Effector memory CD4-positive, alpha-beta T cell (primary cell): ENCODE measurements around the gene ATF3.

Experiments
- DNase-seq, 3 donors: peaks; one replicate each; pipeline ENCODE4 v3.0.0-alpha.2; 2020
- H3K27ac ChIP-seq: 2 replicates; pipeline ENCODE4 v1.7.0; 2013; ENCODE audit warnings: mild to moderate bottlenecking, low read length, moderate library complexity; ENCODE audit not compliant: insufficient read depth, poor library complexity, severe bottlenecking
- H3K27me3 ChIP-seq: replicated peaks from 2 replicates; pipeline ENCODE4 v1.7.0; 2013; ENCODE audit warnings: mild to moderate bottlenecking, low read length; ENCODE audit not compliant: insufficient read depth, control insufficient read depth, poor library complexity, severe bottlenecking
- H3K36me3 ChIP-seq: 2 replicates; pipeline ENCODE4 v1.7.0; 2013; ENCODE audit warnings: mild to moderate bottlenecking, low read length, moderate library complexity; ENCODE audit not compliant: control insufficient read depth, insufficient read depth
- H3K4me1 ChIP-seq: 2 replicates; pipeline ENCODE4 v1.7.0; 2013; ENCODE audit warnings: low read length, mild to moderate bottlenecking; ENCODE audit not compliant: control insufficient read depth, insufficient read depth, poor library complexity, severe bottlenecking
- H3K4me3 ChIP-seq: 2 replicates; pipeline ENCODE4 v1.7.0; 2013; ENCODE audit warnings: low read length, low read depth, mild to moderate bottlenecking; ENCODE audit not compliant: insufficient read depth, poor library complexity, severe bottlenecking
- H3K9me3 ChIP-seq: 2 replicates; pipeline ENCODE4 v1.7.0; 2013; ENCODE audit warnings: mild to moderate bottlenecking, low read length, moderate library complexity; ENCODE audit not compliant: control insufficient read depth

The ATF3 gene

GRCh38 chr1:212618466-212619210 lies 10.1 kb downstream of the ATF3 start:
- DNase-seq: no peak
- Histone ChIP-seq H3K4me1 (no peaks in the 10 kb centered on the region), H3K27me3 (no peaks in the 10 kb centered on the region), H3K36me3 (no peaks in the 10 kb centered on the region), H3K27ac (no peak overlapping the region), H3K4me3 (no peak overlapping the region), H3K9me3 (no peaks in the 10 kb centered on the region)

GRCh38 chr1:212620293-212620692 lies 11.7 kb downstream of the ATF3 start:
- Histone ChIP-seq H3K36me3 (no peaks in the 10 kb centered on the region), H3K27me3 (no peaks in the 10 kb centered on the region), H3K9me3 (no peaks in the 10 kb centered on the region), H3K27ac (no peak overlapping the region), H3K4me3 (no peak overlapping the region), H3K4me1 (no peaks in the 10 kb centered on the region)
- no peak for DNase-seq

- no peak for DNase-seq
- no peak overlapping the region for H3K4me3 ChIP-seq
- no peaks in the 10 kb centered on the region for H3K4me1 ChIP-seq
These were observed 12.7 kb downstream of the ATF3 start for GRCh38 chr1:212621043-212621948.

GRCh38 chr1:212621949-212622305 lies 13.4 kb downstream of the ATF3 start:
- H3K9me3 ChIP-seq: no peaks in the 10 kb centered on the region
- H3K27ac ChIP-seq: no peak overlapping the region
- H3K4me3 ChIP-seq: no peak overlapping the region
- no peaks in the 10 kb centered on the region for H3K4me1 ChIP-seq
- H3K27me3 ChIP-seq: peaks cover 2% of the 10 kb centered on the region
- DNase-seq: no peak
- no peaks in the 10 kb centered on the region for H3K36me3 ChIP-seq

More at GRCh38 chr1:212621043-212621948, 12.7 kb downstream of the ATF3 start:
- H3K36me3 ChIP-seq: no peaks in the 10 kb centered on the region
- H3K27me3 ChIP-seq: no peaks in the 10 kb centered on the region
- H3K9me3 ChIP-seq: no peaks in the 10 kb centered on the region
- H3K27ac ChIP-seq: no peak overlapping the region

- Histone ChIP-seq H3K27ac (no peak overlapping the region), H3K4me3 (no peak overlapping the region), H3K9me3 (no peaks in the 10 kb centered on the region), H3K4me1 (no peaks in the 10 kb centered on the region), H3K36me3 (no peaks in the 10 kb centered on the region), H3K27me3 (peaks cover 3% of the 10 kb centered on the region)
- DNase-seq: no peak
These were observed 13.9 kb downstream of the ATF3 start for GRCh38 chr1:212622467-212622866.

- H3K4me1 ChIP-seq: no peaks in the 10 kb centered on the region
- no peaks in the 10 kb centered on the region for H3K9me3 ChIP-seq
- H3K27ac ChIP-seq: no peak overlapping the region
- no peak for DNase-seq
- no peaks in the 10 kb centered on the region for H3K36me3 ChIP-seq
- no peak overlapping the region for H3K4me3 ChIP-seq
- H3K27me3 ChIP-seq: peaks cover 3% of the 10 kb centered on the region
These were observed 14.3 kb downstream of the ATF3 start for GRCh38 chr1:212622906-212623305.

GRCh38 chr1:212623603-212624002 lies 15.0 kb downstream of the ATF3 start:
- H3K27me3 ChIP-seq: peaks cover 3% of the 10 kb centered on the region
- no peaks in the 10 kb centered on the region for H3K36me3 ChIP-seq
- DNase-seq: no peak
- no peak overlapping the region for H3K4me3 ChIP-seq
- no peak overlapping the region for H3K27ac ChIP-seq
- no peaks in the 10 kb centered on the region for H3K4me1 ChIP-seq
- no peaks in the 10 kb centered on the region for H3K9me3 ChIP-seq

GRCh38 chr1:212624976-212625501 lies 16.5 kb downstream of the ATF3 start:
- Histone ChIP-seq H3K4me3 (no peak overlapping the region), H3K27me3 (peaks cover 3% of the 10 kb centered on the region), H3K27ac (no peak overlapping the region), H3K9me3 (no peaks in the 10 kb centered on the region), H3K36me3 (no peaks in the 10 kb centered on the region), H3K4me1 (no peaks in the 10 kb centered on the region)
- DNase-seq: no peak

- no peaks in the 10 kb centered on the region for H3K36me3 ChIP-seq
- no peaks in the 10 kb centered on the region for H3K4me1 ChIP-seq
- H3K27ac ChIP-seq: no peak overlapping the region
- H3K4me3 ChIP-seq: no peak overlapping the region
- DNase-seq: no peak
- H3K9me3 ChIP-seq: no peaks in the 10 kb centered on the region
- peaks cover 3% of the 10 kb centered on the region for H3K27me3 ChIP-seq
These were observed 17.4 kb downstream of the ATF3 start for GRCh38 chr1:212625781-212626450.
